NCI-H1048 (cell line): Measurements from ENCODE around the gene RGS1.
"Not testable (repeated sequence)": the region's sequence is repeated elsewhere in the genome, so short reads cannot be mapped to it uniquely, and the experiment has no call there.

Experiments
- DNase-seq: peaks from one replicate; lab custom pipeline; 2025; lab: John Stamatoyannopoulos, UW

The RGS1 gene, protein sequence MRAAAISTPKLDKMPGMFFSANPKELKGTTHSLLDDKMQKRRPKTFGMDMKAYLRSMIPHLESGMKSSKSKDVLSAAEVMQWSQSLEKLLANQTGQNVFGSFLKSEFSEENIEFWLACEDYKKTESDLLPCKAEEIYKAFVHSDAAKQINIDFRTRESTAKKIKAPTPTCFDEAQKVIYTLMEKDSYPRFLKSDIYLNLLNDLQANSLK

DNA sequence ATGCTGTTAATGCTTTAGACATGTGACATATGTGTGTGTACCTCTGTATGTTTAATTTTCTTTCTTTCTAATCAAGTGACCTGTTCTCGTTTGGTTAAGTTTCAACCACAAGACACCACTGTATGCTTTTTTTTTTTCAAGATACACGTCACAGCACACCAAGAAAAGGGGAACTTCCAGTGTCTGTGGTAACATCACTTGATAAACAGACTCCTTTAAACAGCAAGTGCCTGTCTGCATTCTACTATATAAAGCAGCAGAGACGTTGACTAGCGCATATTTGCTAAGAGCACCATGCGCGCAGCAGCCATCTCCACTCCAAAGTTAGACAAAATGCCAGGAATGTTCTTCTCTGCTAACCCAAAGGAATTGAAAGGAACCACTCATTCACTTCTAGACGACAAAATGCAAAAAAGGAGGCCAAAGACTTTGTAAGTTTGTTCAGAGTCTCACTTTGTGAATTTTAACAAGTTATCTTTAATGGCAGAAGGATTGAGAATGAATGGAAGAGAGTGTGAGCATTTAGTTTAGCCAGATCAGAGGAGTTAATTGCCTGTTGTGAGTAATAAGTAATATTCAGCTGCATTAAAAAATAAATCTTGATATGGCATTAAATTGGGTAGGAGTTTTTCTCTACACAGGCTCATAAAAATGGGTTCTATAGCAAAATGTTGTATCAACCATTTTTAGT, at the start of gene RGS1:
Gene RGS1 (plus strand): TSS at position 275 of the 691 bp plus-strand sequence. CDS start 20 bp downstream, at position 295.
- no peak for DNase-seq

DNA sequence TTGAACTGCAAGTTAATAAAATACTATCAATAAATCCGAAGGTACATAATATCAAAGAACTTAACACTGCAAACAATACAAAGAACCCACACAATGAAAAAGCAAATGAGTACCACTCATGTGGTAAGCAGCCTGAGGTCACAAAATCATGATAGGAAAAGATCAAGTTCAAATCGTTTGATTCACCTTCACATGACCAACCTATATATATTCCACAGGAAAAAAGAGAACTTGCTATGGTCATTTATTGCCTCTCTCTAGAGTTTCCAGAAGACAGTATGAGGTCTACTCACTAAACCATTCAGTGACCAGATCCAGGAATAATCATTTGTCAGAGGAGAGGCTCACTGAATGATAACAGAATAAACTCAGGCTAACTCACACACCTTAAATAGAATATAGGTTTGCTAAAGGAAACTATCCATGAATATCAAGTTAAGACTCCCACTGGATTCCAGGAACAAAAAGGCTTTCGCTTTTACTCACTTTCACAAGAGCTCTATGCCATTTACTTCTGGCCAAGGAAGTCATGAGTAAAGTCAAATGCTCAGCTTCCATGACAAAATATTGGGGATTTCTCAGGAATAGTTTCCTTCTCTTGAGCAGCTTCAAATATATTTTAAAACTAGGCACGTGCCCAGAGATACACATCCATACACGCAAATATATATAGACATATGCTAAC, 48.3 kb upstream of the RGS1 start:
- no peak for DNase-seq

DNA sequence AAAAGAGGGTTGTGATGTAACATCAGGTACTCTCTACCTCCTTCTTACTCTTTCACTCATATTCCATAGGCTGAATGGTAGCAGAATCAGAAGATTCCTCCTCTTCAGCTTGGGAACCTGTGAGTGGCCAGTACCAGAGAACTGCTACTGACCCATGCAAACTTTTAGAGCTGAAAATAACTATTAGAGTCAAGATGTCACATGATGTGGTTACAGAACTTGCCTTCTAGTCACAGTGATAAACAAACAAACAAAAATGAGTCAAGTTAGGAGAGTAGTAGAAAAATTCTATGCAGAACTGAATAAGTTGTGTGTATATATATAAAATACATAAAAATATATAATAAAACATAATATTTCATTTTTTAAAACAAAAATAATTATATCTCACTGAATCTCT, 47.6 kb upstream of the RGS1 start:
- no peak for DNase-seq

DNA sequence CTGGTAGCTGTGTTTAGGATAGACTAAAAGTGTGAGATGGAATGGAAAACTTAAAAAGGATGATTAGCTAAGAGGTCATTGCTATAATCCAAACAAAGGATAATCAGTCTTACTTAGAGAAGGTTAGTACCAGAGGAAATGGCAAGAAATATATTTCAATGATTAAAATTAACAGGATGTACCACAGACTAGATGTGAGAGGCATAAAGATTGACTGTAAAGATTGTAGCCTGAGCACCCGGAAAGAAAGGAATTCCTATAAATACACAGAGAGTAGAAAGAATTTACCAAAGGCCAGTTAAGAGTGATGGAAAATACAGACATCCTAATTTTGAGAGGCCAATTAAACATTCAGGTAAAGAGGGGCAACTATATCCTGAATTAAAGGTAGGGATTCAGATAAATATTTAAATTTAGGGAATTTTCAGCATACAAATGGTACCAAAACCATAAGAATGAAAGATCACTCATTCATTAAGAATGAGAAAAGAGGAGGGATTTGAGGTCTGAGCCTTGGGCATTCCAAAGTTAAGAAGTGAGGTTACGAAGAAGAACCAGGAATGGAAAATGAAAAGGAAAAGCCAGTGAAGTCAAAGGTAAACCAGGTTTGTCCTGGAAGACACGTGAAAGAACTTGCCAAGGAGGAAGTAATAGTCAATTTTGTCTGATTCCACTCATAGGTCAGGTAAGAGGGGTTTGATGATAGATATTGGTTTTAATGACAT, 46.4 kb upstream of the RGS1 start:
- no peak for DNase-seq

DNA sequence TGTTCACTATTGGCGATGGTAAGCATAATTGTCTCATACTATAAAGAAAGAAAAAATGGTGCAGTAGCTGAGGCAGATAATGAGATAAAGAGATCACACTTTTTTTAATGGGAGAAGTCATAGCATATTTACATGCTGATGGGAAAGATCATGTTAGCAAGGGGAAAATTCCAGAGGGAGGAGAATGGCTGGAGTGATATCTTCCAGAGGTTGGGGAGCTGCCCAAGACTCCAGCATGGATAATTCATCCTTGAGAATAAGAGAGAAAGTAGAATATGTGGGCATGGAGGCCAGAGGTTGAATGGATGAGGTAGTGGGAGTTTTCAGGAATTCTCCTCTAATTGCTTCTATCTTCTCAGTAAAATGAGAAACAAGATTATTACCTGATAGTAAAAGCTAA, 45.8 kb upstream of the RGS1 start:
- DNase-seq = no peak

DNA sequence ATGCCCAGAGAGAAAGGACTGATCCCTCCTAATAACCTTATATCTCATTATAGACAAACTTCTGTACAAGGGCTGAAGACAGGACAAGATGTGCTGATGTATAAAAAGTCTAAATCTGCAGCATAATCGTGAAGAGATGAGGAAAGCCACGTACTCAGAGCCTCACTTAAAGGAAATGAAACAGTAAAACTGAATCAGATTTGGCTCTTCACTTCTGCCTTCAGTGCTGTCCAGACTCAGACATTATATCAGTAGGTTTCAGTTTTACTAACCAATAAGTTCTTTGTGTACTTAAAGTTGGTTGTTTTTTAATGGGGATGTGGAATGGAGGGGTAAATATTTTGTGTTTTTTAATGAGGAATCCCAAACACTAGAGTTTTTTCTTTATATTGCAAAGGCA, 45.3 kb upstream of the RGS1 start:
- no peak for DNase-seq

DNA sequence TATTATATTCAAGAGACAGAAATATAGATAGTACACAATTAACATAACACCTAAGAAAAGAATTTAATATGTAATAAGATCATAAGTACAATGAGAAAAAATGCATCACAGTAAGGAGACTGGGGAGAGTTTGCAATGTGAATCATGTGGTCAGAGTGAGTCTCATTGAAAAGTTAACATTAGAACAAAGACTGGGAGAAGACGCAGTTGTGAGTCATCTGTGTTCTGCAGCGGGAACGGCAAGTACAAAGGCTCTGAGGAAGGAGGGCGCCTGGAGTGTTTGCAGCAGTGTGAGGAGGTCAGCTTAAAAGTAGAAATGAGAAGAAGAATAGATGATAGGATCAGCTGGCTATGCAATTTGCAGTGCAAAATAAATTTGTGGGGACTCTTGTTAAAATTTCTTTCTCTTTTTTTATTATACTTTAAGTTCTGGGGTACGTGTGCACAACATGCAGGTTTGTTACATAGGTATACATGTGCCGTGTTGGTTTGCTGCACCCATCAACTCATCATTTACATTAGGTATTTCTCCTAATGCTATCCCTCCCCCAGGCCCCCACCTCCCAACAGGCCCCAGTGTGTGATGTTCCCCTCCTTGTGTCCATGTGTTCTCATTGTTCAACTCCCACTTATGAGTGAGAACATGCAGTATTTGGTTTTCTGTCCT, 44.4 kb upstream of the RGS1 start:
- not testable (repeated sequence) for DNase-seq

DNA sequence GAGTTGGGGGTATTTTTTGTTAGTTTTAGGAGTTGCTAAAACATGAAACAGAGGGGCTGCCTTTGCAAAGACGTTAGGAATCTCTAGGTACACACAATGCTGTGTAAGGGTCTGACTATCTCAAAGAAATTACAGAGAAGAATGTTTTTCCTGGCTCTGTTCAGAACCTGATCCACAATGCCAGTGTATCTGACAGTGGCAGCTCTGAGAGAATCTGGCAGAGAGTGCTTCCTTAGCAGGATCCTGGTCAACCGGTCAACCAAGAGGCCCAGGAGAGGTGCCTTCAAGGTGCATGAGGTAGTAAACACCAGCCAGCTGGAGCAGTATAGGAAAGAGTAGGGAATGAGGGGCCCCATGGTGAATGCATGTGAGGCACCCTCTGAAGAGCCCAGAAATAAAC, 40.9 kb upstream of the RGS1 start:
- DNase-seq = no peak

DNA sequence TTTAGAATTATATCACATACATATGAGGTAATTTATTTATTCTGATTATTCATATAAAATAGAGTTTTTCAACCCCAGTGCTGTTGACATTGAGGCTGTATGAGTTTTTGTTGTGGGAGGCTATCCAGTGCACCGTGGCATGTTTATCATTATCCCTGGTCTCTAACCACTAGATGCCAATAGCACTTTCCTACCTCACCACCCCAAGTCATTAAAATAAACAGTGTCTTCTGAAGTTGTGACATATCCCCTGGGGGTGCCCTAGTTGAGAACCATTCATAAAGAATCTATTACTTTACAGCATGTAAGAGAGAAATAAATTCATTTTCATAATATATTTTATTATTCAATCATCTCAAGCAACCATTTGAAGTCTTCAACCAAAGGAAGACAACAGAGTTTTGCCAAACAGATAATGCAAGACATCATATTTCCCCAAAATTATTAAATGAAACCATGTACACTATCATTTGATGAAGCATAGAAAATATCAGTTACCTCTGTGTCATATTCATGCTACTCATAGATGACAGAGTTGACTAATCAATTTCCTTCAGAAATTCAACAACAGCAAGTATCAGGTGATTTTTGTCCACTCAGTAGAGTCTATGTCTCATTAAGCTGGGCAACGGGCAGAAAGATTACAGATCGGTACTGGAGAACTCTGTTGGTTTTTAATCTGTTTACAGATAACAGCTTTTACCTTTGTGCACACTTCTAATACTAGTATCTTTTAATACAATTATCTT, 39.5 kb upstream of the RGS1 start:
- no peak for DNase-seq

DNA sequence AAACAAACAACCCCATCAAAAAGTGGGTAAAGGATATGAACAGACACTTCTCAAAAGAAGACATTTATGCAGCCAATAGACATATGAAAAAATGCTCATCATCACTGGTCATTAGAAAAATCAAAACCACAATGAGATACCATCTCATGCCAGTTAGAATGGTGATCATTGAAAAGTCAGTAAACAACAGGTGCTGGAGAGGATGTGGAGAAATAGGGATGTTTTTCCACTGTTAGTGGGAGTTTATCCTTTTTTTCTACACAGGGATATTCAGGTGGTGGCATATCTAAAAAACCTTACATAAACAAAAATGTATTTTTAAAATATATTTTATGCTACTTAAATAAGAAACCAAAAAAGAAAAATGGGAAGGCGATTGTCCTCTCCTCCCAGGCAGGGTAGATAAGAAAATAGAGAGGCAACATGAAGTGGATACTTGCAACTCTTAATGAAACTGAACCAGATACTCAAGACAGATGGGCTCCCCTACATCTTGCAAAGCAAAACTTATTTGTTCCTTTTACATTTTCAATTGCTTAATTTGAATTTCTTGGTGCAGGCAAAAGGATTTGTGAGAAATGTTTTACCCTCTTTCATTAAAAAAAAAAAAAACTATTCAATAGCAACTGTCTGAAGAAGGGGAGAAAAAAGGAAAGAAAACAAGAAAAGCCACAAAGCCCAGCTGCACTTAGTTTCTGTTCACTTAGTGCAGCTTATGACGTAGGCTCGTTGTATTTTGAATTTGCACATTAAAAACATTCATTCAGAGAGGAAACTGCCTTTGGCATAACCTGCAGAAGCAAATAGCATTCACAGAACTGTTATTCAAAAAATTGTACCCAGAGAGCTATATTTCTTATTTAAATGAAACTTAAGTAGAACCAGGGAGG, 36.9 kb upstream of the RGS1 start:
- DNase-seq = peak; percentile 81

DNA sequence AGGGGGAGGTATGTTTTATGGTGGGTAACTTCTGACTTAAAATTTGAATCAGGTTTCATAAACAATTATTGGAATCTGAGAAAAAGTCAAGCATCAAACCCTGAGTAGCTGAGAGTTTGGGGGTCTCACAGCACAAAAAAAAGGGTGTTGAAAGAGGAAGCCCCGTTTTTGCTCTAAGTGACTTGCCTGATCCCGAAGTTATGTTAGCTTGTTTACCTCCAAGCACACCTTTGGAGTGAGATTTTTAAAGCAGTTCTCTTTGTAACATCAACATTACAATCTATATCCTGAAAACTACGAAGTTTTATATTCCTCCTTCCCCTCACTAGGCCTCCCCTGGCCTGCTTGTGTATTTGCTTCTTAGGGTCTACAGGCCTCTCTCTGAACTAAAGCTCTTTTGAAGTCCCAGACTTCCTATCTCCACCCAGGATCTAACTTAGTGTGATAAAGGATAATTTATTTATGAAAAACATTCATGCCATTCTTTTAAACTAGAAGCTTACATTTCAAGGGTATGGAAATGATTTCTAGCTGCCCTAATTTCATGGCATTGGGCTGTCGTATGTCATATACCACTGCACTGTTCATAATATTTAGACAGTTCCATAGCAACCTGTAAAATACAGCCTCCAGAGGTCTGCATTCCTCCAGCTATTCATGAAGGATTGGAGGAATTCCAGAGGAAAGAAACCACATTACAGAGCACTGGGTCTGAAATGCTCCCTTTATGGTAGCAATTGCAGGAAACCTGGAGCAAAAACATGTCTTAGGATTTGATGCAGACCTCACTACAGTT, 36.1 kb upstream of the RGS1 start:
- DNase-seq = peak; percentile 97

DNA sequence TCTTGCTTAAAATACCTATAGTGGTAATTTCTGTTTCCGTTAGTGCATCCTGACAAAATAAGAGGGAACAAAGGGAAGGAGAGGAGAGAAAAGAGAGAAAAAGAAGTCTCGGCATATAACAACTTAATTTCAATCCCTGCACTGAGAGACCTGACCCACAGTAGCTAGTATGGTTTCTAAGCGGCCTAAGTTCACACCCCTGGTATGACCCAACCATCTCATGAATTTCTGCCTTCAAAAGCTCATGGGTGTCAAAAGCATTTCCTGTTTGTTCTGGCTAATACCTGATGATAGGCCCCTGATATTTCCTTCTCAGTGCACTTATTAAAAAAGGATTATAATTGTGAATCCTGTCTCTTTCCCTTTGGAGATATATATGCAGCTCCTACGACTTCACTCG, 32.1 kb upstream of the RGS1 start:
- no peak for DNase-seq

DNA sequence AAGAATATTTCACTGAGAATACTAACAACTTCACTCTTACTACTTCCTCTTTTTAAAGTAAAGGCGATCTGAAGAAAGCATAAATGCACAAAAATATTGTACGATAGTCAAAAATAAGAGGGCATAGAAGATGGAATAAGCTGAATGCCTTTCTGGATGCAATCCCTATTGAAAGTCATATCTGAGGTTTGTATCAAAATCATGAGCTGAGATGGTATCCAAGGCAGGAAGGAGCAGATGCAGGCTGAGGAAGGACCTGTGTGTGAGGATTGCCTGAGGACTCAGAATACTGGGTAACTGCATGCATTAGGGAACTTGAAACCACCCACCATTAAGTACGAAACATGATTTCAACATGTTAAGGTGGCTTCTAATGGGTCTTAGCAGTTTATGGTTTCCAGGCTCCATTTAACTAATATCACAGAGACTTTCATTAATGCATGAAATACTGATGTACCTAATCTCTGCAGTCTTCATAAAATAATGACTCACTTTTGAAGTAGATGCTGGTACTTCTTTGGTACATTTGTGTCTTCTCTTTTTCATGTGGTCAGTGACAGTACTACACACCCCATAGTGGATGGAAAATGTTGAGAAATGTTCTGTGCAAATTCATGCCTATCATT, 29.6 kb upstream of the RGS1 start:
- DNase-seq = no peak

DNA sequence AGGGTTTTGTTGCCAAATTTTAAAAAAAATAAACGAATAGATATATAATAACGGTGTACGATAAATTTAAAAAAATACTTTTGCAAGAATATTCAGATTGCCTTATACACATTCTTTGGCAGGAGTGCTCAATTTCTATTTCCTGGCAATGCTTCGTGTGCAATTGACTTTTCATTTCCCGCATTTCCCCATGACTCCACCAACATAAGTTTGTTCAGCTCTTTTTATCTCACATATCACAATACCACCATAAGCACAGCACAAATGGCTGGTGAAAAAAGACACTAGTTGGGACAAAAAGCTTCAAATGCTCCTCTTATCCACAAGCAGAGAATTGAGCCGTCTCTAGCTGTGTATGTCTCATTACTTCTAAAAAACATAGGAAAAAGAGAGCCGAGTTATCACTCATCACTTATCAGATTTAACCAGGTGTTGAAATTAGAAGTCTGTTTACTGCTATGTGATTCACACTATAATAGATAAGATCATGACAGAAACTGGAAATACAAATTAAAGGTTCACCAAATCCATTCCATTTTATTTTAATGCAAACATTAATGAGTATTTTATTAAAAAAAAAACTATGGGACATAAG, 28.9 kb upstream of the RGS1 start:
- no peak for DNase-seq

DNA sequence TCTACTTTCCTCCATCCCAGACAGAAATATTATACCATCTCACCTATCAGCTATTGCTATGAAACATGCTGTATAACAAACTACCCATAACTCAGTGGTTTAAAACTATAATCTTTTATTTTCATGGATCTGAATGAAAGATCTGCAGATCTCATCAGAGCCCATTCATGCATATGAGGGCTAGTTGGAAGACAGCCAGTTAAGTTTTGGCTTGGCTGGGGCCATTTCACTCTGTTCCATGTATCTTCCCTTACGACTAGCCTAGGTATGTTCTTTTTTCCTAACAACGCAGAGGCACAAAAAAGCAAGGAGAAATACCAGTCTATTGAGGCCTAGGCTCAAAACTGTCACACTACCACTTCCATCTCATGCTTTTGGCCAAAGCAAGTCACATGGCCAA, 28.1 kb upstream of the RGS1 start:
- DNase-seq = no peak

DNA sequence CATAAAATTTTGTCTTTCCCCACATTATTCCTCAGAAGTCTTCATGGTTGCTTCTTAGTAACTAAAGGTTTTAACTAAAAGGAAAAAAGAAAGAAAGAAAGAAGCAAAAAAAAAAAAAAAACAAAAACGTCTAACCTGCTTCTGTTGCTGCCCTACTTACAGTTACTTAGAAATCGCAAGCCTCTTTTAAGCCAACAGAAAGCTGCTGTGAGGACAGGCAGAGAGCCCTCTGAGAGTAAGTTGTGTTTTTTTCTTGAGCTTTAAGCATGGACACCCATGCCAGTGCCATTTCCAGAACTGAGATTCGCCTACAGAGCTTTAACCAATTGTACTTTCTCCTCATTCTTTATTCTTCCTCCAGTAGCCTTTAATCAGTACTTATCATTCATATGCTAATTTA, 25.6 kb upstream of the RGS1 start:
- DNase-seq = no peak

DNA sequence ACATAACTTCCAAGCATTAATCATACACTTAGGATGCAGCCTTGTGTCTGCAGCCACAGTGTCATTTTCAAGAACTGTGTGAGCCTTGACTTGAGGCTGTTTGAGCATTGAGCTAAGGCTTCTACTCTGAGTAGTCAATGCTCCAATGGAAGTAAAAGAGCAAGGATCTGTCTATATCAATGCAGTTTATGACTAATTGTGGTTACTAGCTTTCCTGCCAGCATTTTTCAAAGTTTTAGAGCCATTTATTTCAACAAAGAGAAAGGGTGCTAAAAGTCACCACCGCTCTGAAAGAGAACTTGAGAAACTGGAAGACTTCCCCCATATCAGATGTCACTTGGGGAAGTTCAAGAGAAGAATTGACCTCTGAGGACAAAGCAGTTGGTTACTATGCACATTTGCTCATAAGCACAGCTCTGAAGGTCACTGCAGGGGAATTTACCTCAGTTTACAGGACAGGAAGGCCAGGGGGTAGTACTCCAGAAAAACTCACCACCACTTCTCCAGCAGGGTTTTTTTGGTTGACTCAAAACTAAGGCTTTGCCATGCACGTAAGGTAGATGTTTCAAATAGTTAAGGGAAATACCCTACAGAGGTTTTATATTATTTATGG, 24.5 kb upstream of the RGS1 start:
- no peak for DNase-seq

DNA sequence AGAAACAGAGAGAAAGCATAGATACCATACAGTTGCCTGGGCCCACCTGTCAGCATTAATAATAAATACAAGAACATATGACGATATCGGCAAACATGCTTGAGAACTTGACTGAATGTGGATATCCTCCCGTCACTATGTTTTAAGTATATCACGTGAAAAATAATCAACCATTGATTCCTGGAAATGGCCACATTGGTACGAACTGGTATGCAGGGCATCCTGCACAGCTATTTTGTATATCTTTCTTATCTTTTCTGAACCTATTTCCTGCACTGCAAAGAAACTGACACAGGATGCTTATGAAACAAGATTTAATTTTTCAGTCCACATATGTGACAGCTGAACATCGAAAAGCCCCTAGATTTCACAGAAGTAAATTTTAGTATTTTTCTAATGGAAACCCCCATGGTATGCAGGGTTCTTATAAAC, 22.8 kb upstream of the RGS1 start:
- no peak for DNase-seq
